ENCODE measurements around the gene KLF16. TPM values are rescaled to one million over a fixed set of nuclear protein-coding genes. Genes with fewer than 3 reads are reported as not detected.
A peak's percentile ranks its signal among the peaks of the same experiment; 100 is the strongest.

The KLF16 gene
- total and polyA plus RNA-seq, 9 of the 15 experiments (the other 6 are each of a cell fraction or from before 2014, with no cell fraction given), result 0.04 to 60.4 (median 6.8) TPM

DNA sequence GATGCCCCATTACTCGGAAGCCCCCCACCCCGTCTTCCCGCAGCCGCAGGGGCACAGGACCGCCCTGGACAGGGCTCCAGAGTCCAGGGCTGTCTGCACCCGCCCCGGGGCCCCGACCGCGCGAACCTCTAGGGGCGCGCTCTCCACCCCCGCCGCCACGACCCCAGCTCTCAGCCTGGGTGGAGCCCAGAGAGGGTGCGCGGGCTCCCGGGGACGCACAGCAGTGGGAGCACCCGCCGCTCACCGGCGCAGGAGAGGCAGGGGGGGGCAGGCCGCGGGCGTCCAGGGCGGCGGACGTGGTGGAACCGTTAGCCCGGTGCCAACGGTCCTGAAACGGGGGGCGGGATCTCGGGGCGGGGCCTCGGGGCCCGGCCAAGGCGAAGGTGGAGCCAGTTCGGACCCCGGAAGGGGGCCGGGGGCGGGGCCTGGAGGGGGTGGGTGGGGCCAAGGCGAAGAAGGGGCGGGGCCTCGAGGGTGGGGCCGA is 51.4 kb downstream of the KLF16 start, which contains the start of gene ATP8B3 (continued):
- TF ChIP-seq ZNF395 (CRISPR knock-in tag; IDR thresholded peaks at IDR 0.05), result no peak
- no peak for TF ChIP-seq TBL1XR1 (IDR thresholded peaks at IDR 0.05; ENCODE audit: low read length in 2 of 2)
- 0 out of 2 replicates have a peak, but pooled peaks have one; percentile 28 for TF ChIP-seq FOSL1 (tag; conservative IDR thresholded peaks at IDR 0.05)
- TF ChIP-seq GATAD2B (IDR thresholded peaks at IDR 0.05; ENCODE audit: borderline replicate concordance), result no peak
- TF ChIP-seq ETV5 (CRISPR knock-in tag; IDR thresholded peaks at IDR 0.05; ENCODE audit: low read depth), result no peak
- 0 out of 6 replicates have a peak, but pooled peaks of 1 of the 3 experiments have one; percentile 22 for TF ChIP-seq ZBTB11 (CRISPR knock-in tag; IDR thresholded peaks at IDR 0.05)
- no peak for TF ChIP-seq ATF7 (IDR thresholded peaks at IDR 0.05)
- no peak for TF ChIP-seq BRCA1 (IDR thresholded peaks at IDR 0.05)
- TF ChIP-seq BRCA1 (CRISPR knock-in tag; IDR thresholded peaks at IDR 0.05), result no peak
- no peak for TF ChIP-seq TCF3 (CRISPR knock-in tag; IDR thresholded peaks at IDR 0.05)
- TF ChIP-seq, protein P1, sequence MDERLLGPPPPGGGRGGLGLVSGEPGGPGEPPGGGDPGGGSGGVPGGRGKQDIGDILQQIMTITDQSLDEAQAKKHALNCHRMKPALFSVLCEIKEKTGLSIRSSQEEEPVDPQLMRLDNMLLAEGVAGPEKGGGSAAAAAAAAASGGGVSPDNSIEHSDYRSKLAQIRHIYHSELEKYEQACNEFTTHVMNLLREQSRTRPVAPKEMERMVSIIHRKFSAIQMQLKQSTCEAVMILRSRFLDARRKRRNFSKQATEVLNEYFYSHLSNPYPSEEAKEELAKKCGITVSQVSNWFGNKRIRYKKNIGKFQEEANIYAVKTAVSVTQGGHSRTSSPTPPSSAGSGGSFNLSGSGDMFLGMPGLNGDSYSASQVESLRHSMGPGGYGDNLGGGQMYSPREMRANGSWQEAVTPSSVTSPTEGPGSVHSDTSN (CRISPR knock-in tag; IDR thresholded peaks at IDR 0.05; ENCODE audit: low read depth), result no peak
- TF ChIP-seq, protein P1 (tag; conservative IDR thresholded peaks at IDR 0.05; ENCODE audit: low read depth), result no peak
- no peak for TF ChIP-seq ZNF707 (CRISPR knock-in tag; conservative IDR thresholded peaks at IDR 0.05)
- TF ChIP-seq ZNF639 (CRISPR knock-in tag; conservative IDR thresholded peaks at IDR 0.05 in 1 of 2, IDR thresholded peaks at IDR 0.05 in 1 of 2), result peak in 1 of 2 experiments; percentile 82; a peak in 2 of 4 replicates
- TF ChIP-seq, protein P2, sequence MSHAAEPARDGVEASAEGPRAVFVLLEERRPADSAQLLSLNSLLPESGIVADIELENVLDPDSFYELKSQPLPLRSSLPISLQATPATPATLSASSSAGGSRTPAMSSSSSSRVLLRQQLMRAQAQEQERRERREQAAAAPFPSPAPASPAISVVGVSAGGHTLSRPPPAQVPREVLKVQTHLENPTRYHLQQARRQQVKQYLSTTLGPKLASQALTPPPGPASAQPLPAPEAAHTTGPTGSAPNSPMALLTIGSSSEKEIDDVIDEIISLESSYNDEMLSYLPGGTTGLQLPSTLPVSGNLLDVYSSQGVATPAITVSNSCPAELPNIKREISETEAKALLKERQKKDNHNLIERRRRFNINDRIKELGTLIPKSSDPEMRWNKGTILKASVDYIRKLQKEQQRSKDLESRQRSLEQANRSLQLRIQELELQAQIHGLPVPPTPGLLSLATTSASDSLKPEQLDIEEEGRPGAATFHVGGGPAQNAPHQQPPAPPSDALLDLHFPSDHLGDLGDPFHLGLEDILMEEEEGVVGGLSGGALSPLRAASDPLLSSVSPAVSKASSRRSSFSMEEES (CRISPR knock-in tag; IDR thresholded peaks at IDR 0.05), result no peak
- no peak for TF ChIP-seq ZNF224 (CRISPR knock-in tag; IDR thresholded peaks at IDR 0.05)
